Lower lobe of right lung (tissue), 2 donors: ENCODE measurements around the gene TXNL4A. TPM values are rescaled to one million over a fixed set of nuclear protein-coding genes. Genes with fewer than 3 reads are reported as not detected.
A peak's percentile ranks its signal among the peaks of the same experiment; 100 is the strongest.

Experiments
- ATAC-seq, 2 donors: fragments of 200-7000 bp; cut with Tn5 transposase; one replicate each; pipeline ENCODE4 v1.9.1; 2020 to 2022; ENCODE audit warnings: mild to moderate bottlenecking in 2 of 2, moderate library complexity in 2 of 2
- DNase-seq: peaks from one replicate; pipeline ENCODE4 v3.0.0-alpha.2; 2020
- H3K27ac ChIP-seq: fragments of 200-600 bp; one replicate; pipeline ENCODE4 v1.8.0; 2022
- H3K27me3 ChIP-seq: fragments of 200-600 bp; one replicate; pipeline ENCODE4 v1.8.0; 2022; ENCODE audit warnings: low read depth
- H3K36me3 ChIP-seq: fragments of 200-600 bp; one replicate; pipeline ENCODE4 v1.8.0; 2022; ENCODE audit warnings: mild to moderate bottlenecking
- H3K4me1 ChIP-seq: fragments of 200-600 bp; one replicate; pipeline ENCODE4 v1.8.0; 2022
- H3K4me3 ChIP-seq: fragments of 200-600 bp; one replicate; pipeline ENCODE4 v1.8.0; 2022; ENCODE audit warnings: mild to moderate bottlenecking
- H3K9me3 ChIP-seq: fragments of 200-600 bp; one replicate; pipeline ENCODE4 v1.8.0; 2022
- CTCF ChIP-seq: fragments of 200-600 bp; IDR thresholded peaks from one replicate; pipeline ENCODE4 v1.8.0; 2022; ENCODE audit warnings: antibody characterized with exemption, mild to moderate bottlenecking
- intact Hi-C: fragments of 100-400 bp; cut with DNase I; formaldehyde crosslinking; loops from one replicate; pipeline ENCODE4 v1.11.0; 2022
- long read RNA-seq: library from polyadenylated mRNA; unstranded; transcript quantifications from one replicate; pipeline ENCODE4 v2.0.0, GENCODE V29; 2021
- total RNA-seq: library from RNA; stranded (reverse); fragmentation: NEBNext Ultra II Directional; extraction: Animal tissue kit (Norgen Biotek cat#: 25700); gene quantifications from one replicate; pipeline ENCODE4 v1.2.1, GENCODE V29; 2021
- donor health status: DM: no; HTN: yes; CAD: no; lungs with severe emphysema.

The TXNL4A gene
- 78.7 TPM for total RNA-seq
- long read RNA-seq, transcript TXNL4A-201 (3 exons, 3,504 nt): major isoform, 59 of 81 reads
- long read RNA-seq, partial matches to known transcripts: 3 of 81 reads
- long read RNA-seq, other reads (novel, unspliced or antisense): 13 of 81 reads

GRCh38 chr18:79988451-79989194, at the start of gene TXNL4A:
Gene TXNL4A (minus strand): TSS chr18:79988563. CDS start chr18:79988392, 171 bp downstream.
- Histone ChIP-seq H3K9me3 (no peaks in the 10 kb centered on the region), H3K27ac (peak within 1 kb of the TSS; percentile 98), H3K36me3 (peaks cover 14% of the 10 kb centered on the region), H3K4me3 (peak within 1 kb of the TSS; percentile 99), H3K27me3 (no peaks in the 10 kb centered on the region), H3K4me1 (peaks cover 38% of the 10 kb centered on the region)
- peak; percentile 94 for DNase-seq
- ATAC-seq: peak; percentile 98 to 99
- intact Hi-C loops: no loop called here
- TF ChIP-seq CTCF: no peak

- DNase-seq (no peak), ATAC-seq (no peak)
- no peaks in the 10 kb centered on the region for H3K9me3 ChIP-seq
- peaks cover 24% of the 10 kb centered on the region for H3K36me3 ChIP-seq
- intact Hi-C loops: no loop called here
- no peaks in the 10 kb centered on the region for H3K27me3 ChIP-seq
- H3K4me1 ChIP-seq: peaks cover 18% of the 10 kb centered on the region
- no peak for TF ChIP-seq CTCF
- H3K4me3 ChIP-seq: no peak overlapping the region
- no peak overlapping the region for H3K27ac ChIP-seq
These were observed 48.9 kb upstream of the TXNL4A start for GRCh38 chr18:80037300-80037699.

GRCh38 chr18:80035997-80036396, 47.6 kb upstream of the TXNL4A start:
- TF ChIP-seq CTCF: no peak
- Histone ChIP-seq H3K4me1 (peaks cover 18% of the 10 kb centered on the region), H3K27me3 (no peaks in the 10 kb centered on the region), H3K4me3 (no peak overlapping the region), H3K27ac (no peak overlapping the region), H3K9me3 (no peaks in the 10 kb centered on the region), H3K36me3 (peaks cover 24% of the 10 kb centered on the region)
- ATAC-seq: no peak
- DNase-seq: no peak
- intact Hi-C loops: no loop called here

- Histone ChIP-seq H3K4me1 (peaks cover 18% of the 10 kb centered on the region), H3K36me3 (peaks cover 24% of the 10 kb centered on the region), H3K4me3 (peak overlapping the region; percentile 97), H3K27ac (peak overlapping the region; percentile 87), H3K27me3 (no peaks in the 10 kb centered on the region), H3K9me3 (no peaks in the 10 kb centered on the region)
- no peak for TF ChIP-seq CTCF
- ATAC-seq (no peak), DNase-seq (no peak)
- intact Hi-C loops: no loop called here
These were observed 46.6 kb upstream of the TXNL4A start for GRCh38 chr18:80034852-80035406.

- peak within 1 kb of the TSS; percentile 87 for H3K27ac ChIP-seq
- H3K4me3 ChIP-seq: peak within 1 kb of the TSS; percentile 97
- ATAC-seq (peak; percentile 94 to 96), DNase-seq (peak; percentile 100)
- intact Hi-C loops: no loop called here
- peaks cover 22% of the 10 kb centered on the region for H3K36me3 ChIP-seq
- no peaks in the 10 kb centered on the region for H3K27me3 ChIP-seq
- H3K4me1 ChIP-seq: peaks cover 18% of the 10 kb centered on the region
- no peaks in the 10 kb centered on the region for H3K9me3 ChIP-seq
- peak; percentile 42 for TF ChIP-seq CTCF
These were observed 45.9 kb upstream of the TXNL4A start, which contains the start of gene RBFA for GRCh38 chr18:80034068-80034851. Gene RBFA (plus strand): TSS chr18:80034434. CDS start chr18:80034496, 62 bp downstream.
